Large intestine (tissue), 3 donors: ENCODE results near the gene GNAL. TPM values are rescaled to one million over a fixed set of nuclear protein-coding genes. Genes with fewer than 3 reads are reported as not detected.

Experiments
- DNase-seq, 2 donors: peaks; one replicate each; pipeline versions ENCODE4 v3.0.0 to v3.0.0-alpha.2; 2013
- H3K27ac ChIP-seq: one replicate; pipeline ENCODE4 v1.5.1; 2013; ENCODE audit warnings: low read length
- H3K27me3 ChIP-seq: 2 replicates; pipeline ENCODE4 v1.6.1; 2013; ENCODE audit warnings: low read length; ENCODE audit not compliant: control insufficient read depth, insufficient read depth
- H3K36me3 ChIP-seq: 2 replicates; pipeline ENCODE4 v1.6.1; 2013; ENCODE audit warnings: low read length; ENCODE audit not compliant: control insufficient read depth, insufficient read depth
- H3K4me1 ChIP-seq: one replicate; pipeline ENCODE4 v1.6.1; 2013; ENCODE audit warnings: low read length; ENCODE audit not compliant: control insufficient read depth, insufficient read depth
- H3K4me3 ChIP-seq: one replicate; pipeline ENCODE4 v1.5.1; 2013; ENCODE audit warnings: low read length
- H3K9me3 ChIP-seq: one replicate; pipeline ENCODE4 v1.6.1; 2013; ENCODE audit warnings: mild to moderate bottlenecking, low read depth, low read length, moderate library complexity; ENCODE audit not compliant: control insufficient read depth
- WGBS: methylation state at CpG from one replicate; pipeline ENCODE4 v1.1.5; 2013; ENCODE audit warnings: low lambda C conversion rate; ENCODE audit not compliant: insufficient coverage; 5-methylcytosine and 5-hydroxymethylcytosine counted together
- polyA plus RNA-seq: library from polyadenylated mRNA; unstranded; fragments of 120-200 nt; gene quantifications from one replicate; pipeline ENCODE4 v1.2.1, GENCODE V29; 2013

Gene GNAL
- polyA plus RNA-seq, 1 donor = 4.4 TPM

- no peak for DNase-seq
- no peak overlapping the region for H3K27ac ChIP-seq
- H3K36me3 ChIP-seq = no peaks in the 10 kb centered on the region
- H3K4me1 ChIP-seq = no peaks in the 10 kb centered on the region
- WGBS = 100% methylated on average over 1 of the region's 4 CpGs
- H3K27me3 ChIP-seq = no peaks in the 10 kb centered on the region
- no peak overlapping the region for H3K4me3 ChIP-seq
- no peaks in the 10 kb centered on the region for H3K9me3 ChIP-seq
These were observed 112.5 kb downstream of the GNAL start for GRCh38 chr18:11801573-11801972.

GRCh38 chr18:11802158-11802557 is 113.1 kb downstream of the GNAL start:
- 100% methylated on average over 1 of the region's 6 CpGs for WGBS
- H3K36me3 ChIP-seq = no peaks in the 10 kb centered on the region

DNA sequence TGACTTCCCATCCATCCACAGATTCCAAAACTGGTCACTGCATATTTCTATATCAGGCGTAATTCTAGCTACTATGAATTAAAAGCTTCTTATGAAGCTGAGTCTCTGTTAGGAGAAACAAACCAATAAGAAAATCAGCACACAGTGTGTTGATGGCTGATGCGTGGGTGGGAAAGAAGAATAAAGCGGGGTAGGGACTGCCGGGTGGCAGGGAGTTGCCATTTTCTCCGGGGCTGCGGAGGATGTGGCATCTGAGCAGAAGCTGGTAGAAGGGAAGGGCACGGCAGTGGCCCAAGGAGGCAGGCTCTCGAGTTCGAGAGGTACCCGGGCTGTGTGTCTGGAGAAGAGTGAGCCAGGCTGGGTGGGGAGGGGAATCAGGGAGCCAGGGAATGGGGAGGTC is 113.5 kb downstream of the GNAL start:
- Histone ChIP-seq H3K27ac (no peak overlapping the region), H3K4me1 (no peaks in the 10 kb centered on the region), H3K27me3 (no peaks in the 10 kb centered on the region), H3K36me3 (no peaks in the 10 kb centered on the region), H3K9me3 (no peaks in the 10 kb centered on the region), H3K4me3 (no peak overlapping the region)
- WGBS = 100% methylated on average over 1 of the region's 10 CpGs
- no peak for DNase-seq

More at GRCh38 chr18:11802158-11802557, 113.1 kb downstream of the GNAL start:
- no peak overlapping the region for H3K4me3 ChIP-seq
- no peak for DNase-seq
- H3K27me3 ChIP-seq = no peaks in the 10 kb centered on the region
- H3K4me1 ChIP-seq = no peaks in the 10 kb centered on the region
- no peaks in the 10 kb centered on the region for H3K9me3 ChIP-seq
- no peak overlapping the region for H3K27ac ChIP-seq

DNA sequence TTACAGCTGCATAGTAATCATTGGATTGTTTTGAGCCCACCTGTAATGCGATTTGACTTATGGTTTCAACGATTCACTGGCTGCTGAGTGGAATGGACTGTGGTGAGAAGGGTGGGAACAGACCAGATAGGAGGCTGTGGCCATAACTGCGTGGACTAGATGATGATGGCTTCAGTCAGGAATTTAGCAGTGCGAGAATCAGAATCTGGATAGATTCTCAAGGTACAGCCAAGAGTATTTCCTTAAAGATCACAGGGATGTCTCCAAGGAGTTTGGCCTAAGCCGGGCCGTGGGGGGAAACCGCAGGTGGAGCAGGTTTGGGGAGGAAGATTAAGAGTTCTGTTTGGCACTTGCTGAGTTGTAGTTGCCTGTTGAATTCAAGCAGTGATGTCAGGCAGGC is 118.2 kb downstream of the GNAL start:
- WGBS = 86% methylated on average over 1 of the region's 7 CpGs
- Histone ChIP-seq H3K9me3 (no peaks in the 10 kb centered on the region), H3K4me1 (no peaks in the 10 kb centered on the region), H3K36me3 (no peaks in the 10 kb centered on the region), H3K27me3 (no peaks in the 10 kb centered on the region), H3K27ac (no peak overlapping the region), H3K4me3 (no peak overlapping the region)
- no peak for DNase-seq

GRCh38 chr18:11808001-11808855 is 119.2 kb downstream of the GNAL start:
- Histone ChIP-seq H3K36me3 (no peaks in the 10 kb centered on the region), H3K27me3 (no peaks in the 10 kb centered on the region), H3K4me1 (no peaks in the 10 kb centered on the region), H3K27ac (no peak overlapping the region), H3K9me3 (no peaks in the 10 kb centered on the region), H3K4me3 (no peak overlapping the region)
- 78% methylated on average over 4 of the region's 11 CpGs for WGBS
- no peak for DNase-seq

- Histone ChIP-seq H3K9me3 (no peaks in the 10 kb centered on the region), H3K36me3 (no peaks in the 10 kb centered on the region), H3K27me3 (no peaks in the 10 kb centered on the region), H3K27ac (no peak overlapping the region), H3K4me3 (no peak overlapping the region), H3K4me1 (no peaks in the 10 kb centered on the region)
- no CpG with 5 or more reads among the region's 6 CpGs for WGBS
- DNase-seq = no peak
These were observed 120.8 kb downstream of the GNAL start for GRCh38 chr18:11809895-11810294.

DNA sequence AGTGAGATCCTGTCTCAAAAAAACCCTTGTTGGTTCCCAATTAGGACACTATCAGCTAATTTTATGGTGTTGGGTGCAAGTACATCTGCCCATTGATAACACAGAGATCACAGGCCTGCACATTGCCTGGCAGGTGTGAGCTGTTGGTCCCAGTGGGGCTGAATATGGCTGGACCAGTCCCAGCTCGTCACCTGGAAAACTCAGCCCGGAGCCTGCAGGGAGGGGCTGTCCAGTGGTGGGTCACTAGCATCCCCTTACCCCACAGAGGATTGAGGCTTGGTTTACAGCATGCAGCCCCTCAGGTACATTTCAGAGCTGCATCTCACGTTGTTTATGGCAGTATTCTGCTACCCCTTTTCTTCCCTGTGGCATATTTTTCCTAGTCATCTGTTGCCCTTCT is 121.3 kb downstream of the GNAL start:
- no CpG with 5 or more reads among the region's 3 CpGs for WGBS
- no peaks in the 10 kb centered on the region for H3K27me3 ChIP-seq
- DNase-seq = no peak
- H3K9me3 ChIP-seq = no peaks in the 10 kb centered on the region
- H3K27ac ChIP-seq = no peak overlapping the region
- no peaks in the 10 kb centered on the region for H3K4me1 ChIP-seq
- no peak overlapping the region for H3K4me3 ChIP-seq
- H3K36me3 ChIP-seq = no peaks in the 10 kb centered on the region

- no peak overlapping the region for H3K27ac ChIP-seq
- no peaks in the 10 kb centered on the region for H3K9me3 ChIP-seq
- no peaks in the 10 kb centered on the region for H3K36me3 ChIP-seq
- no peaks in the 10 kb centered on the region for H3K27me3 ChIP-seq
- H3K4me1 ChIP-seq = no peaks in the 10 kb centered on the region
- WGBS = 90% methylated on average over 2 of the region's 11 CpGs
- no peak for DNase-seq
- H3K4me3 ChIP-seq = no peak overlapping the region
These were observed 121.9 kb downstream of the GNAL start for GRCh38 chr18:11811009-11811408.

DNA sequence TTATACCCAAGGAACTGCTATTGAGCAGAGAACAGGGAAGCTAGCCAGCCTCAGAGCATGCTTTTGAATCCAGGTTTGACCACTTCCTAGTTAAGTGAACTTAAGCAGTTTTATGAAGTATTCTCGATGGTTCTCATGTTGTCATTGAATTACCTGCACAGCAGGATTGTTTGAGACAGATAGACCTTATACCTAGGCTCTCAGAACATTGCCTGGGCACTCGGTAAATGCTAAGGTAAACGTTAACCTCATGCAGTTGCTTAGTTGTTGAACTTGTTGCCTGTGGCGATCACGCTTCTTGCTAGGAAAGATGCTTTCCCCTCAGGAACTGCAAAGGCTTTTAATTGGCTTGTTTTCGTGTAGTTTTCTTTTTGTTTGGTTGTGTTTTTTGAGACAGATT is 128.2 kb downstream of the GNAL start:
- Histone ChIP-seq H3K9me3 (no peaks in the 10 kb centered on the region), H3K4me1 (no peaks in the 10 kb centered on the region), H3K27ac (no peak overlapping the region), H3K4me3 (no peak overlapping the region), H3K27me3 (peaks cover 2% of the 10 kb centered on the region), H3K36me3 (no peaks in the 10 kb centered on the region)
- DNase-seq = no peak
- WGBS = no CpG with 5 or more reads among the region's 6 CpGs

DNA sequence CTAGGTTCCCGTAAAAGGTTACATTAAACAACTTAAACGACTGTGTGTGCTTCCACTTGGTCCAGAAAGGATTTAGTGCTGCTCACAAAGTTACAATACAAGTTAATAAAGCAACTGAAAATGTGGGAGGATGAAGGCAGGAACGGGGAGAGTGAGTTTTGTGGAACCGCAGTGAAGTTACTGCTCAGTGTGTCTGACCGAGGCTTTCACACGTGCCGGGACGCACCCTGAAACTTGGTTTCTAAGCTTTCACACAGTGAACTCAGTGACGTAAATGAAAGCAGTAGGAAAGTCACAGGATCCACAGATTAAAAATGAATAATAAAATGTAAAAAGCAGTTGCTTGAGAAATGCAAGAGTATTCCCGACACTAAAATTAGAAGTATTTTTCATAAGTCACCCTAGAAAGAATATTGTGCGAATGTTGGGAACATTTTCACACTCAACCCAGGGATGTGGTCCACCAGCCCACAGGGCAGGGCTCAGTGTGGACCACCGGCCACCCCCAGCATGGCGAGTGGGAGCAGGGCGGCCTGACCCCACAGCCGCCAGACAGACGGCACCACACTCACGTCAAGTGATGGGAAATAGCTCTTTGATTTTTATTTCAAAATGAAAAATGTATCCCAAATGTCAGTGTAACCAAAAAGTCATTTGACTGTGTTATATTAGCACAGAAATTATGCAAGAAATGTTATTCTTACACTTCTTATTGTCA is 129.6 kb downstream of the GNAL start:
- Histone ChIP-seq H3K36me3 (no peaks in the 10 kb centered on the region), H3K27ac (no peak overlapping the region), H3K9me3 (no peaks in the 10 kb centered on the region), H3K4me1 (no peaks in the 10 kb centered on the region), H3K27me3 (peaks cover 2% of the 10 kb centered on the region), H3K4me3 (no peak overlapping the region)
- 71% methylated on average over 3 of the region's 17 CpGs for WGBS
- peak in 1 of 2 donors; percentile 3 for DNase-seq
